HuH-7 (cell line): Measurements from ENCODE around the gene SELPLG.
"Not testable (repeated sequence)": the region's sequence is repeated elsewhere in the genome, so short reads cannot be mapped to it uniquely, and the experiment has no call there.

Experiments
- DNase-seq: peaks from one replicate; pipeline ENCODE4 v3.0.0; 2011; ENCODE audit warnings: low spot score

Gene SELPLG

DNA sequence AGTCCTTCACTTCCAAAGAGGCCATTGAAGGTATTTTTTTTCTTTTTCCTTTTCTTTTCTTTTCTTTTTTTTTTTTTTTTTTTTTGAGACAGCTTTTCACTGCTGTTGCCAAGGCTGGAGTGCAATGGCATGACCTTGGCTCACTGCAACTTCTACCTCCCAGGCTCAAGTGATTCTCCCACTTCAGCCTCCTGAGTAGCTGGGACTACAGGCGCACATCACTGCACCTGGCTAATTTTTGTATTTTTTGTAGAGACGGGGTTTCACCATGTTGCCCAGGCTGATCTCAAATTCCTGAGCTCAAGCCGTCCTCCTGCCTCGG, 14.8 kb downstream of the SELPLG start:
- not testable (repeated sequence) for DNase-seq

DNA sequence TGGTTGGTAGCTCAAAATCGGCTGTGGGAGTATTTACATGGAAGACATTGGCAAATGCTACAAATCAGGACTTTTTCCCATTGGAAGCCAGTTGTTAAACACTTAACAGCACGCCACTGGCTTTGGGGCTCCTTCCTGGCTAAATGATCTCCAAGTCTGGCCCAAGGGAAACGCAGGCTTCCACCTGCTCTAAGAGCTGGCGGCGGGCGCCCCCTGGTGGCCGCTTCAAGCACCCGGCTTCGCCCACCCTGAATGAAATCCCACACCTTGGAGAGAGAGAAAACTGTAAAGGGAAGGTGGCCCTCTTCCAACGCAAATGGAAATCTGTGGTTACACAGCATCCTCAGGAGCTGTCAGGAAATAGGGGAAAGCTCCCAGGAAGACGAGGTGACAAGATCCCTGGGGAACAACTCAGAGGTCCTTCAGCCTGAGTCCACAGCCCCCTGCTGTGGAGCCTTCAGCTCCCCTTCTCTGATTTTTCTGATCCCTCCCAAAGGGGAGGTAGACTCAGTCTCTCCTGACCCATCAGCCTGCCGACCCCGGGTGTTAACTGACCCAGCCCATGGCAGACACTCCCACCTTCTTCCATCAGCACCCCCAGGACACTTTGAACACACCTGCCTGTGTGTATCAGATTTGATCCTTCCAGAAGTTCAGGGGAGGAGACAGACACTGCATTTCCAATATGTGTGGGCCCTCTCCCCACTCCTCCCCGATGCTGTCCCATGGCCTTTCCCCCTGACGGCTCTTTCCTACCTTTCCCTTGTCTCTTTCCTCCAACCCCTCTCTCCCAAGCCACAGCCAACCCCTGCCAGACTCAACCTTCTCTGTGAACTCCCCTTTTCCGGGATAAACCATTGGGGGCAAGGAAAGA, 15.4 kb downstream of the SELPLG start:
- peak; percentile 86 for DNase-seq

DNA sequence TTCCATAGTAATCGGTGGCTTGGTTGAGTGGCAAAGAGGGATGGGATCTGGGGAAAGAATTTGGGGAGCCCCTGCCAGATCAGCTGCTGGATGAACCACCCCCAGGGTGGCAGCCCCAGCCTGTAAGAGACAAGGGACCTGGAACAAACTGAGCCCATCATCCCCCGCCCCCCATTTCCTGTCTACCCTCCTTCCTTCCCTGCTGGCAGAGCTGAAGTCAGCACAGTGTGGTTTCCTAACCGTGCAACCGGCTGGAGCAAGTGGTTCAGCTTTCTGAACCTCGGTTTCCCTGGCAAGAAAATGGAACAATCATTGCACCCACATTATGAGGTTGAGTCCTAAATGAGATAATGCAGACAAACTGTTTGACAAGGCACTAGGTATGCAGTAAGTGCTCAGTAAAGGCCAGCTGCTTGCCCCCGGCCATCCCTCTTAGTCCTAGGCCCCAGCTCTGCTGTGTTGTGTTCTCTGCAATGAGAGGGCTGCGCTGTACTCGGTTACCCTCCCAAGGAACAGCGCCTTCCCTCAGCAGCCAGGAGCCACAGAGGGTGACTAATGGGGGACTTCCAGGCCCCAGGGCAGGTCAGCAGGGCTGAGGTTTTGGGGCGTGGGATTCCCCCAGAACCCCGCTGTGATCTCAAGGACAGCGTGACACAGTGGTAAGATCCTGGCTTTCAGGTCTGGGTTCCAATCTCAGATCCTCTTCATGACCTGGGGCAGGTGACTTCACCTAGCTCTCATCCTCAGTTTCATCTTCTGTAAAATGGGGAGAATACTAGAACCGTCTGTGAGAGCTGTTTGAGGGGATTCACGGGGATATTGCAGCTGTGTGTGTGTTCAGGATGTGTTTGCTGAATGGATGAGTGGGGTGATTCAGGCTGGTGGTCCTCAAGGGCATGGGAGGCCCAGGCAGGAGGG, 16.5 kb downstream of the SELPLG start:
- DNase-seq: no peak

DNA sequence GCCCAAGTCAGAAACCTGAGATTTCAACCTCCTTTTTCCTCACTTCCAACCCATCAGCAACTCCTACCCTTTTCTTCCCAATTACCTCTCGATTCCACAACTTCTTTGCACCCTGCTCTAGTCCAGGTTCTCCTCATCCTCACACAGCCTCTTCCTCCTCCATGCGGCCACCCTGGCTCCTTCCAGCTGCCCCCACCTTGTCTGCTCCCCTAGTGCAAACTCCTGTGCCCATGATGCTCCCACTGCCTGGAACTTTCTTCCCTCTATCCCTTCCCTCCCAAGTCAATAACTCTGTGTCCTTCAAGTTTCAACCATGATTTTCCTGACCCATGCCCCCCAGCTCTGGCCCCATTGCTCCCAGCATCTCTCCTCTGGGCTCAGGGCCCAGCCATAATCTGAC, 17.3 kb downstream of the SELPLG start:
- DNase-seq: no peak

DNA sequence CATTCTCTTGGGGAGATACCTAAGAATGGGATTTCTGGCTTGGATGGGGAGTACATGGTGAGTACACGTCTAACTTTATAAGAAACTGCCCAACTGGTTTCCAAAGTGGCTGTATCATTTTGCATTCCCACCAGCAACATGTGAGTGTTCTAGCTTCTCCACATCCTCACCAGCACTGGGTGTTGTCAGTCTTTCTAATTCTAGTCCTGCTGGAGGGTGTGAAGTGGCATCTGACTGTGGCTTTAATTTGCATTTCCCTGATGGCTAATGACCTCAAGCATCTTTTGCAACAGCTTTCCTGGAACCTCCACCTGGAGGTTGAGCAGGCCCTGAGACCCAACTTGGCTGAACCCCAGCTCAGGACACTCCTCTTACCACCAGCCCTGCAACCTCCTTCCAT, 17.8 kb downstream of the SELPLG start:
- DNase-seq: no peak

DNA sequence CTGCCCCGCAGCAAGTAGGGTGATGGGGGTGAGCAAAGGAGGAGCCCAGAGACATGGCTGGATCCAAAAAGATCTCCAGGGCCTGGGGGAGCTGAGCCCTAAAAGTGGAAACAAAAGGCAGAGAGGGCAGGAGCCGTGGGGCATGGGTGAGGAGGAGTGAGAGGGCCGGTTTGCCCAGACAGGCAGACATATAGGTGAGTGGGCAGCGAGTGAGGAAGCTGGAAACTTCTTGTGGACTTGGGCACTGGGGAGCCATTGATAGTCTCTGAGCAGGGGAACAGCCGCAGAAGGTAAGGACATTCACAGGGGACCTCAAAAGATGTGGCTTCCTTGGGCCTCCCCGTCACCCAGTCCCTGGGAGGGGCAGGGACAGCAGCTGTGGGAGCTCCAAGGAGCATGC, 19.1 kb downstream of the SELPLG start:
- no peak for DNase-seq

DNA sequence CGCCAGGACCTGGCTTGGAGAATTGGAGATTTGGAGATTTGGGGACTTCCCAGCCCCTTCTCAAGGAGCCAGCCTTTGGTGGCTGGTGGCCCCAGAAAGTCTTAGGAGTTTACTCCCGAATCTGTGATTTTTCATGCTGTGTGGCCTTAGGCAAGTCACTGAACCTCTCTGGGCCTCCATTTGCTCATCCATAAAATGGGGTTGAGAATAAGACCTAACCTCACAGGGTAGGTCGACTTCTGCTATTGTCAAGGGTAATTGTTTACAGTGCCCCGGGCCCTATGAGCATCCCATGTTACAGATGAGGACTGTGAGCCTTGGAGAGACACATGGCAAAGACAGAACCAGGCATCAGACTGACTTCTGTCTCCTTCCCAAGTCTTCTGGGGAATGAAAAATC, 19.7 kb downstream of the SELPLG start:
- no peak for DNase-seq

DNA sequence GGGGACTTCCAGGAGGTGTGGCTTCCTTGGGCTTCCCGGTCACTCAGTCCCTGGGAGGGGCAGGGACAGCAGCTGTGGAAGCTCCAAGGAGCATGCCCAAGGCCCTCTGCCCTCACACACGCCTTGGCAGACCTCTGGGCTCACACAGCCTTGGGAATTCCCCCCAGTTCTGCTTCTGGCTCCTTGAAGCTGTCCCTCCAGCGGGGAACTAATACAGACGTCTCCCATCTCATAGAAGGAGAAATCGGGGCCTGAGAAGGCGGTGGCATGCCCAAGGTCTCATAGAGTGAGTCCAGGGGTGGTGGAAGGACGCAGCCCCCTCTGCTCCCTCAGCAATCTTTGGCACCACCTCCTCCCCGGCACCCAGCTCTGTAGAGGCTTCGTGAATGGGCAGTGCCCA, 20.1 kb downstream of the SELPLG start:
- DNase-seq: no peak

DNA sequence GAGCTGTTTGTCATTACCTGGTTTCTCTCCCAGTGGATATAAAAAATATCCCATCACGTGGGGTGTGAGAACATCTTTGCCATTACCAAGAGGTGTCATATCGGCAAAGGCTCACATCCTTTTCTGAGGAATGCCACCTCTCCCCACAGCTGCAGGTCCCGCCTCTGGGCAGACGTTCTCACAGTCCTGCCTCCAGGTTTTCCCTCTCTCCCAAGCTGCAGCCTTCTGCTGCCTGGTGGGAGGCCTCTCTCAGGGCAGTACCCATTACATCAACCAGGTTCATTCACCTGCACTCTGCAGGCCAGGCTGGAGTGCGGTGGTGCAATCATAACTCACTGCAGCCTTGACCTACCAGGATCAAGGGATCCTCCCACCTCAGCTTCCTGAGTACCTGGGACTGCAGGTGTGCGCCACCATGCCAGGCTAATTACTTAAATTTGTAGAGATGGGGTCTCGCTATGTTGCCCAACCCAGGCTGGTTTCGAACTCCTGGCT, 20.9 kb downstream of the SELPLG start:
- DNase-seq: no peak

DNA sequence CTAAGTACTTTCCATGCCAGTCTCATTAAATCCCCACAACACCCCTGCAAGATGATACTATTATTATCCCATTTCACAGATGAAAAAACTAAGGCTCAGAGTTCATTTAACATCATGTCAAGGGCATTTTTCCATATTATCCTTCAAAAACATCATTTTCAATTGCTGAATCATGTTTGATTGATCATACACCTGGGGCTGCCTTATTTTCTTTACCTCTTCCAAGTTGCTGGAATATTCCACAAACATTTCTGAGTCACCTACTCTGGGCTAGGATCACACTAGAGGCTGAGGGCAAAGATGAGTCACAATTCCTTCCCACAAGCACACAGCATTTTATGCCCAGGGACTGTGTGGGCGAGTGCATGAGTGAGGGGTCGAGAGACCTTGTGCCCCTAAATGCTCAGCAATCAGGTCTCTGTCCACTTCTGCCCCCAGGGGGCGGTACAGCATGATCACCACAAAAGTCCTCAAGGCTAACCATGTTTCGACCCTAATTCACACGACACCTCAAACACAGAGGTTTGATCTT, 21.7 kb downstream of the SELPLG start:
- peak; percentile 48 for DNase-seq

DNA sequence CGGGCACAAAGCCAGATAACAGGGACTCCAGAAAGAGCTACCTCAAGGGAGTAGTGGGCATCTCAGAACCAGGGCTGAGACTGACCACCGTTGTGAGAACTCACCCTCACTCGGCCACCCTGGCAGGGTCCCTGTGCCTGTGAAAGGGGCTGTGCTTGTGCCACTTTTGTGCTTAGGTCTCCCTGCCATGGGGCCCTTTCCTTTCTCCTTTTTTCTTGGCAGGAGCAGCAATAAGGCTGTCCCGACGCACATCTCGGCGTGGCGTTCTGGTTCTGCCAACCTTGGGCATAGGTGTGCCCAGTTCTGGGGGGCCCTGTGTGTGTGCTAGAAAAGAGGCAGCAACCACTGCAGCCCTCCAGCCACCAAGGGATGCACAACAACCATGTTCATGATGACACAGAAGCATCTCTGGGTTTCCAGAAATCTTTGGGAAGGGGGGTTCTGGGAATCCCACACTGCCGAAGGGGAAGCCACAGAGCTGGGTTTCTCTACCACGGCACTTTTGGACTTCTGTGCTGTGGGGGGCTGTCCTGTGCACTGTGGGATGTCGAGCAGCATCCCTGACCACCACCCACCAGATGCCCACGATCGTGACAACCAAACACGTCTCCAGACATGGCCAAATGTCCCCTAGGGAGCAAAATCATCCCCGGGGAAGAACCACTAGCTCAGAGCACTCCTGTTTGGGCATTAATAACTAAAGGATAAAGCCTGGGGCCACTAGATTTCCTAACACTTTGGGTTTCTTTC, 22.7 kb downstream of the SELPLG start:
- DNase-seq: no peak

DNA sequence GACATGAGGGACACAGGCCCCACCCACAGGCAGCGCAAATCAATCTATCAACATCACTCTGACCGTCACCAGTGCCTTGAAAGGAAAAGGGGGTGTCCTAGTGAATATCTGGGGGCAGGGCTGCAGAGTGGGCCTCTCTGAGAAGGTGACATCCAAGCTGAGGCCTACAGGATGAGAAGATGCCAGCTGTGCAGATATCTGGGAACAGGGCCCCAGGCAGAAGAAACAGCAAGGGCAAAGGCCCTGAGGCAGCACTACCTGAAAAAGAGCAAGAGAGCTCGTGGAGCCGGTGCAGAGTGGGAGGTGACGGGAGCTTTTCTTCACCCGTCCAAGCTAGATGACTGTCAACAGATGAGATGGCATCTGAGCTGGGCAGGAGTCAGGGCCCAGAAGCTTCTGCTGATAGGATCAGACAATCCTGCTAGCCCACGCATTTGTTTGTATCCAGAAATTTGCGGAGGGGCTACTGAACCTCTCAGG, 23.3 kb downstream of the SELPLG start:
- DNase-seq: no peak

DNA sequence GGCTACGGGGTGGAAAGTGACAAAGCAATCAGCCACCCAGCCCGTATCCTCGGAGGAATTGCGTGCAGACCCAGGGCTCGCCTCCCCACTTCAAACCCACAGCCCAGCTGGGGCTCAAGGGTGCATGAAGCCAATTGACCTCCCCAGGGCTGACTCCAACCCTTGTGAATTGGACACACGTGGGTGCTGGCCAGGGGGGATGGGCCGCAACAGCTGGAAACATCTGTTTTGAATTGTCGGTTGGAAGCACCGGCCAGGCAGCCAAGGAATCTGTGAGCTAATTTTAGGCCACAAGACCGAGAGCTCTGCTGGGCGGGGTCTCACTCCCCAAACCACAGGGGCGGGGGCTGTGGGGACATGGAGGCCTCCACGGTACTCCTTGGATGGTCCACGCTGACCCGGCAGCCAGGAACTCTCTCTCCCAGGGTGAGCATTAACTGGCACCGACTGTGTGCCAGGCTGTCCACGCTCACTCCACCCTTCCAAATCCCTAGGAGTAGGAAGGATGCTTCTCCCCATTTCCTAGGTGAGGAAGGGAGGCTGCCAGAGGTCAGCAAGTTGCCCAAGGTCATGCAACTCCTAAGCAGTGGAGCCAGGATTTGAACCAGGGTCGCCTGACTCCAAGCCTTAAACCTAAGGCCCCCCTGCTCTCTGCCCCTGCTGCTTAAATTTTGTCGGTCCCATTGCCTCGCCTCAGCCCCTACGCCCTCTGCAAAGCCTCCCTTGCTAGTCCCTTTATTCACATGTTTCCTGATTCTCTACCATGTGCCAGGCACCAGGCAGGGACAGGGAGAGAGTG, 24.0 kb downstream of the SELPLG start:
- no peak for DNase-seq

DNA sequence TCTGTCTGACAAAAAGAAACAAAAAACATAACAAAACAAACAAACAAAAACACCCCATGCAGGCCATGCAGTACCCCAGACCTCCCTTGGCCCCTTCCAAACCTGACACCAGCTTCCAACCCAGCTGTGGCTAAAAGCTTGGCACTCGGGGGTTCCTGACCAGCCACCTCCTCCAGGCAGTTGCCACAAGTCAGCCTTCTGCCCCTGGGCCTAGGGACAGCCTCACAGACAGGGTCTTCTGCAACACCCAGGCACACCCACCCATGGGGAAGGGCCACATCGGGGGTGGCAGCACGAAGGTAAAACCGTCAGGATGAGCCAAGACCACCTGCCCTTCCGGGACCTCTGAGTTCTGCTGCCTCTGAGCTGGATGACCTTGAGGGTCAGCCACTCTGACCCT, 25.1 kb downstream of the SELPLG start:
- DNase-seq: no peak

DNA sequence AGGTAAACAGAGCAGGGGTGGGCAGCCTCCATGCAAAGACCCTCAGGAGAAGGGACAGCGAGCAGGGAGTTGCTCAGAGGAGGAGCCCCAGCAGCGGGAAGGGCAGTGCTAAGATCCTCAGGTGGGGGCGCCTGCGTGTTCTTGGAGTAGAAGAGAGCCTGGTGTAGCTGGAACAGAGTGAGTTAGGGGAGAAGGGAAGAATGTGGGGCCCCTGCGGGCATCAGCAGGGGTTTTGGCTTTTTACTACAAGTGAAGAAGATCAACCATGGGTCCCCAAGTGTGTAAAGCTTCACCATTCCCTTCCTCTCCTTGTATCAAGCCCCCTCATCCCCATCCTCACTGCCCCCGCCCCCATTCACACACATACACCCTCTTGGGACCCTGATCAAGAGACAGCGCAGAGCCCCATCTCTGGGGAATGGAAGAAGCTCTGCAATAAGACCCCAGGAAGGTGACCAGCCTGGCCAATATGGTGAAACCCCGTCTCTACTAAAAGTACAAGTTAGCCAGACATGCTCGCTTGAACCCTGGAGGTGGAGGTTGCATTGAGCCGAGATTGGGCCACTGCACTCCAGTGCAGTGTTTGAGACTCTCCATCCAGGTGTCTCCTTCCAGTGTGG, 25.6 kb downstream of the SELPLG start:
- DNase-seq: no peak

DNA sequence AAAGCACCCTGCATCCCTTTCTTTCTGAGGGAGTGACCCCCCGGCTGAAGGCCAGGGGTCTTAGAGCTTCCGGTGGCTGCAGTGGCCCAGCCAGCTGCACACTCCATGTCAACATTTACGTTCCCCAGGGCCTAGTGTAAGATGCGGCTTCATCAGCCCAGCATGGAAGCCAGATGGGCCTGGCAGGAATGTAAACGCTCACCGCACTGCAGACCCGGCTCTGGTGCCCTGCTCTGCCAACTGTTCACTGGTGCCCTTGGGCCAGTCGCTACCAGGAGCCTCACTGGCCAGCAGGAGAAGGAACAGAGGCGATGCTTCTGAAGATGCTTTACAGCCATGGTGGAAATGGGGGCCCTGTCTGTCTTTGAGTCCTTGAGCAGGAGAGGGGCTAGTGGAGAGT, 27.2 kb downstream of the SELPLG start:
- DNase-seq: no peak

DNA sequence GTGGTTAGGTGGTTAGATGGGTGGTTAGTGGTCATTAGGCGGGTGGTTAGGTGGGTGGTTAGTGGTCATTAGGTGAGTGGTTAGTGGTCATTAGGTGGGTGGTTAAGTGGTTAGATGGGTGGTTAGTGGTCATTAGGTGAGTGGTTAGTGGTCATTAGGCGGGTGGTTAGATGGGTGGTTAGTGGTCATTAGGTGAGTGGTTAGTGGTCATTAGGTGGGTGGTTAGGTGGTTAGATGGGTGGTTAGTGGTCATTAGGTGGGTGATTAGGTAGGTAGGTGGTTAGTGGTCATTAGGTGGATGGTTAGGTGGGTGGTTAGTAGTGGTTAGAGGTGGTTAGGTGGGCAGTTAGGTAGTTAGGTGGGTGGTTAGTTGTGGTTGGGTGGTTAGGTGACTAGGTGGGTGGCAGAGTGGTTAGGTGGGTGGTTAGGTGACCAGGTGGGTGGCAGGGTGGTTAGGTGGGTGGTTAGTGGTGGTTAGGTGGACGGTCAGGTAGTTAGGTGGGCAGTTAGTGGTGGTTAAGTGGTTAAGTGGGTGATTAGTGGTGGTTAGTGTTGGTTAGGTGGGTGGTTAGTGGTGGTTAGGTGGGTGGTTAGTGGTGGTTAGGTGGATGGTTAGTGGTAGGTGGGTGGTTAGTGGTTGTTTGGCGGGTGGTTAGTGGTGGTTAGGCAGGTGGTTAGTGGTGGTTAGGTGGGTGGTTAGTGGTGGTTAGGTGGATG, 27.8 kb downstream of the SELPLG start:
- DNase-seq: no peak

DNA sequence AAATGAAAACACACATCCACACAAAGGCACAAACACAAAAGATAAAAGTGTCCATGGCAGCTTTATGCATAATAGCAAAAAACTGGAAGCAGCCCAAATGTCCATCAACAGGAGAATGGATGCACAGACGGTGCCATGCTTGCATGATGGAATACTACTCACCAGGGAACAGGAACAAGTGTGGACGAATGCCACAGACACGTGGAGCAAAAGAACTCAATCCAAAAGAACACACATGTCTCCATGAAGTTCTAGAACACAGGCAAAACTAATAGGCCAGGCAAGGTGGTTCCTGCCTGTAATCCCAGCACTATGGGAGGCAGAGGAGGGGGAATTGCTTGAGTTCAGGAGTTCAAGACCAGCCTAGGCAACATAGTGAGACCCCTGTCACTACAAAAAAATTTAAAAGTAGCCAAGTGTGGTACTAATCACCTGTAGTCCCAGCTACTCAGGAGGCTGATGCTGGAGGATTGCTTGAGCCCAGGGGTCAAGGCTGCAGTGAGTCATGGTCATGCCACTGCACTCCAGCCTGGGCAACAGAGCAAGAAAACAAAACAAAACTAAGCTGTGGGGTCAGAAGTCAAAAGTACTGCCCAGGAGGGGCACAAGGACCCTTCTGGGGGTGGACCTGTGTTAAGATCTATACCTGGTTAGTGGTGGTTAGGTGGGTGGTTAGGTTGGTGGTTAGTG, 28.5 kb downstream of the SELPLG start:
- DNase-seq: no peak

DNA sequence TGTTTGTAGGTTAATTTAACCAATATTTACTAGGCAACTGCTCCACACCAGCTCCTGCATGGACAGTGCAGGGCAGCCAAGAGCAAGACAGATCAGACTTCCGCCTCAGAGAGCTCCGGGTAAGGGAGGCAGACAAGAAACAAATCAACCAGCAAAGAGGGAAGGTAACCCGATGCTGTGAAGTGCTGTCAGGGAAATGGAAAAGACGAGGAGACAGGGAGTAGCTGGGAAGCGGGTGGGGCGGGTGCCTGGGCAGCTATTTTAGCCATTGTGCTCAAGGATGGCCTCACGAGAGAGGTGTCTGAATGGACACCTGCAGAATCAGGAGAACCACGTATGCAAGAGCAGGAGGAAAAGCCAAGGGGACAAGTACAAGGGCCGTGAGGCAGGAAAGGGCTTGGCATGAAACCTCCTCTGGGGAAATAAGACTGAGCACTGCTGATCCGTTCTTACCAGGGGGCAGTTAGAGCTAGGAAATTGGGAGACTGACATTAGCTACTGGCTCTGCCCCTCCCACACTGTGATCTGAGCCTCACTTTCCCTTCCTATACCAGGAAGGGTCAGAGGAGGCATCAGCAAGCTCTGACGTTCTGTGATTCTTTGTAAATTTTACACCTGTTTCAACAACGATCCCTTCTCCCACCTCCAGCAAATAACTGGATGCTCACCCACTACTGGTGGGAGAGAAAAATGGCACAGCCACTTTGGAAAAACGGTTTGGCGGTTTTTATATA, 29.3 kb downstream of the SELPLG start:
- no peak for DNase-seq
